ENCODE measurements around the gene LRRFIP1. TPM values are rescaled to one million over a fixed set of nuclear protein-coding genes. Genes with fewer than 3 reads are reported as not detected.

Gene LRRFIP1
- polyA plus RNA-seq, 1 donor (not counting 4 experiments of a cell fraction or from before 2014, with no cell fraction given): 115 TPM

GRCh38 chr2:237693291-237693994 lies 66.1 kb downstream of the LRRFIP1 start:
- Histone ChIP-seq H4K20me1 (ENCODE audit: control insufficient read depth, extremely low read depth, insufficient read depth, low read length) (peaks cover 27% of the 10 kb centered on the region), H2AFZ (ENCODE audit: control insufficient read depth, low read length) (no peak overlapping the region), H3K9me3 (ENCODE audit: control insufficient read depth, low read depth, low read length) (no peaks in the 10 kb centered on the region), H3K9me1 (ENCODE audit: control insufficient read depth, extremely low read depth, insufficient read depth, low read length) (peaks cover 7% of the 10 kb centered on the region), H3K4me1 (ENCODE audit: control insufficient read depth, extremely low read depth, insufficient read depth, low read length) (peaks cover 56% of the 10 kb centered on the region), H3K27me3 (ENCODE audit: control insufficient read depth, extremely low read depth, insufficient read depth, low read length) (no peaks in the 10 kb centered on the region), H3K4me2 (ENCODE audit: control insufficient read depth, extremely low read depth, insufficient read depth, low read depth, low read length) (peak overlapping the region; percentile 90), H3K79me2 (ENCODE audit: control insufficient read depth, insufficient read depth, low read length) (peaks cover 52% of the 10 kb centered on the region), H3K36me3 (ENCODE audit: control insufficient read depth in 2 of 2, extremely low read depth in 1 of 2, insufficient read depth in 2 of 2, low read length in 2 of 2) (peaks cover 2 to 14% of the 10 kb centered on the region in 2 experiments), H3K9ac (ENCODE audit: control insufficient read depth, extremely low read depth, insufficient read depth, low read length) (peak overlapping the region; percentile 100), H3K27ac (ENCODE audit: control insufficient read depth, insufficient read depth, low read length) (peak overlapping the region; percentile 100), H3K4me3 (ENCODE audit: control insufficient read depth in 2 of 3, extremely low read depth in 1 of 3, insufficient read depth in 2 of 3, low read depth in 1 of 3, low read length in 3 of 3) (peak overlapping the region; percentile 76 to 95 (median 90))
- TF ChIP-seq CTCF (optimal IDR thresholded peaks at IDR 0.05 in 1 of 3, IDR thresholded peaks at IDR 0.05 in 1 of 3, conservative IDR thresholded peaks at IDR 0.05 in 1 of 3; ENCODE audit: extremely low read depth in 1 of 3, insufficient read depth in 2 of 3, low read length in 3 of 3) (no peak), EZH2 (IDR thresholded peaks at IDR 0.05; ENCODE audit: low read length) (no peak)
- dilution Hi-C loops (cut with MboI; ENCODE audit: extremely low pct_ligation_motif_present, low sequenced_read_pairs): no loop called here
- FAIRE-seq: peak; percentile 87
- no peak for DNase-seq (ENCODE audit: low read depth, low spot score)

- H3K27me3 ChIP-seq (ENCODE audit: control insufficient read depth, extremely low read depth, insufficient read depth, low read length): no peaks in the 10 kb centered on the region
- H3K9me3 ChIP-seq (ENCODE audit: control insufficient read depth, low read depth, low read length): no peaks in the 10 kb centered on the region
- TF ChIP-seq CTCF (optimal IDR thresholded peaks at IDR 0.05 in 1 of 3, IDR thresholded peaks at IDR 0.05 in 1 of 3, conservative IDR thresholded peaks at IDR 0.05 in 1 of 3; ENCODE audit: extremely low read depth in 1 of 3, insufficient read depth in 2 of 3, low read length in 3 of 3) (peak in 2 of 3 experiments; percentile 9 to 45), EZH2 (IDR thresholded peaks at IDR 0.05; ENCODE audit: low read length) (no peak)
- peaks cover 52% of the 10 kb centered on the region for H3K4me1 ChIP-seq (ENCODE audit: control insufficient read depth, extremely low read depth, insufficient read depth, low read length)
- H3K4me2 ChIP-seq (ENCODE audit: control insufficient read depth, extremely low read depth, insufficient read depth, low read depth, low read length): peak overlapping the region; percentile 90
- H3K27ac ChIP-seq (ENCODE audit: control insufficient read depth, insufficient read depth, low read length): peak overlapping the region; percentile 100
- dilution Hi-C loops (cut with MboI; ENCODE audit: extremely low pct_ligation_motif_present, low sequenced_read_pairs): no loop called here
- H2AFZ ChIP-seq (ENCODE audit: control insufficient read depth, low read length): no peak overlapping the region
- peaks cover 7% of the 10 kb centered on the region for H3K9me1 ChIP-seq (ENCODE audit: control insufficient read depth, extremely low read depth, insufficient read depth, low read length)
- DNase-seq (ENCODE audit: low read depth, low spot score) (no peak), FAIRE-seq (no peak)
- peak overlapping the region; percentile 76 to 95 (median 90) for H3K4me3 ChIP-seq (ENCODE audit: control insufficient read depth in 2 of 3, extremely low read depth in 1 of 3, insufficient read depth in 2 of 3, low read depth in 1 of 3, low read length in 3 of 3)
- peaks cover 63% of the 10 kb centered on the region for H3K79me2 ChIP-seq (ENCODE audit: control insufficient read depth, insufficient read depth, low read length)
- peak overlapping the region; percentile 100 for H3K9ac ChIP-seq (ENCODE audit: control insufficient read depth, extremely low read depth, insufficient read depth, low read length)
- peaks cover 2 to 19% of the 10 kb centered on the region in 2 experiments for H3K36me3 ChIP-seq (ENCODE audit: control insufficient read depth in 2 of 2, extremely low read depth in 1 of 2, insufficient read depth in 2 of 2, low read length in 2 of 2)
- peaks cover 34% of the 10 kb centered on the region for H4K20me1 ChIP-seq (ENCODE audit: control insufficient read depth, extremely low read depth, insufficient read depth, low read length)
Observed at GRCh38 chr2:237694415-237695194, 67.2 kb downstream of the LRRFIP1 start.
